ENCODE data around the gene SRCAP.
A peak's percentile ranks its signal among the peaks of the same experiment; 100 is the strongest.

Gene SRCAP

DNA sequence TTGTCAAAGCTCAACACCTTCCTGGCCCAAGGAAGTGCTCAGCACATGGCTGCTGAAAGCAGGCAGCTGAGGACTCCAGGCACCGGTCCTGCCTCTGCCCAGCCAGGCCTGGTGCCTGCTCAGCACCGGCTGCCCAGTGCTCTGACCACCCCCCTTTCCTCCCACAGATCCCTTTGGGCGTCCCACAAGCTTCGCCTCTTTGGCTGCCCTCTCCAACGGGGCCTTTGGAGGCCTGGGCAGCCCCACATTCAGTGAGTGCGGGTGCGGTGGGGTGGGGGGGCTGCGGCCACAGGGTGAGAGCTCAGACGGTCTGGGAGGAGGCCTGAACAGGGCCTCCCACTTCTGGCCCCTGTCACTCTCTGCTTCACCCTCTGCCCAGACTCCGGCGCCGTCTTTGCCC lies 30.6 kb upstream of the SRCAP start:
- CTCF ChIA-PET, result interaction anchor here (1.1 kb wide), 1 partner anchor 25 kb away, joined by 3 read pairs; no protein-coding TSS in a partner anchor

DNA sequence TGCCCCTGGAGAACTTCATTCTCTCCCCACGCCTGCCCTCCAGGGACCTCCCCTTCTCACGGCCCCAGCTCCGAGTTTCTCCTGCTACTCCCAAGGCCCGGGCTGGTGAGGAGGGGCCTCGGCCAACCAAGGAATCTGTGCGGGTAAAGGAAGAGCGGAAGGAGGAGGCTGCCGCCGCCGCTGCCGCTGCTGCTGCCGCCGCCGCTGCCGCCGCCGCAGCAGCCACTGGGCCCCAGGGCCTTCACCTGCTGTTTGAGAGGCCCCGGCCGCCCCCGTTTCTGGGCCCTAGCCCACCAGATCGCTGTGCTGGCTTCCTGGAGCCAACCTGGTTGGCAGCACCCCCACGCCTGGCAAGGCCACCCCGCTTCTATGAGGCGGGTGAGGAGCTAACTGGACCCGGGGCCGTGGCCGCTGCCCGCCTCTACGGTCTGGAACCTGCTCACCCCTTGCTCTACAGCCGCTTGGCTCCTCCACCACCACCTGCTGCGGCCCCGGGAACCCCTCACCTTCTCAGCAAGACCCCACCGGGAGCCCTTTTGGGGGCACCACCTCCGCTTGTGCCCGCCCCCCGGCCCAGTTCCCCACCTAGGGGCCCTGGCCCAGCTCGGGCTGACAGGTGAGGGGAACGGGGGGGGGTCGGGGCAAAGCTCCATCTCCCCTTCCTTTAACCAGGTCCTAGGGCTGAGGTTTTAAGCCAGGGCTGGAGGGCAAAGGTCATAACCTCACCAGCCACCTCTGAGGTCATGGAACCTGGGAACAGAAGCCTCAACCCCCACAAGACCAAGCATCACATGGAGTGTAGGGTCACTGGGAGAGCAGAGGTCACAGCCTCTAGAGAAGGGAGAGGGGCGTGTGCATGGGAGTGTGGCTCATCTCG lies 29.7 kb upstream of the SRCAP start:
- H3K4me3 ChIP-seq (ENCODE audit: low read depth, low read length), result no peak overlapping the region
- no peaks in the 10 kb centered on the region for H3K9me3 ChIP-seq (ENCODE audit: control insufficient read depth, insufficient read depth, low read depth, low read length)
- no peak overlapping the region for H3K27ac ChIP-seq (ENCODE audit: extremely low read depth, low read depth, low read length)
- CTCF ChIA-PET, result interaction anchor here (0.6 kb wide), 2 partner anchors 24 to 544 kb away, joined by 3 read pairs; no protein-coding TSS in a partner anchor
- H3K36me3 ChIP-seq (ENCODE audit: control insufficient read depth in 2 of 2, insufficient read depth in 1 of 2, low read length in 2 of 2), result peaks cover 12 to 66% of the 10 kb centered on the region in 2 experiments; a peak in 2 of 3 replicates
- POLR2A ChIA-PET, result interaction anchor here (1.3 kb wide), 1 partner anchor 28 kb away, joined by 3 read pairs; no protein-coding TSS in a partner anchor
- no peaks in the 10 kb centered on the region for H3K4me1 ChIP-seq (ENCODE audit: control insufficient read depth, insufficient read depth, low read length)
- no peak for TF ChIP-seq BCL11A (tag by site-specific recombination; IDR thresholded peaks at IDR 0.05; ENCODE audit: low read depth)
- peak; percentile 46; the same call in 1 of the 2 replicates for TF ChIP-seq GLIS2 (tag by site-specific recombination; IDR thresholded peaks at IDR 0.05)

More for the DNA sequence above, 30.6 kb upstream of the SRCAP start:
- Histone ChIP-seq H3K27ac (ENCODE audit: extremely low read depth, low read depth, low read length) (peak overlapping the region; percentile 5; the same call in 1 of the 2 replicates), H3K4me1 (ENCODE audit: control insufficient read depth, insufficient read depth, low read length) (no peaks in the 10 kb centered on the region), H3K36me3 (ENCODE audit: control insufficient read depth in 2 of 2, insufficient read depth in 1 of 2, low read length in 2 of 2) (peaks cover 16 to 73% of the 10 kb centered on the region in 2 experiments; a peak in 2 of 3 replicates), H3K9me3 (ENCODE audit: control insufficient read depth, insufficient read depth, low read depth, low read length) (no peaks in the 10 kb centered on the region), H3K4me3 (ENCODE audit: low read depth, low read length) (no peak overlapping the region)
- TF ChIP-seq, protein P1, sequence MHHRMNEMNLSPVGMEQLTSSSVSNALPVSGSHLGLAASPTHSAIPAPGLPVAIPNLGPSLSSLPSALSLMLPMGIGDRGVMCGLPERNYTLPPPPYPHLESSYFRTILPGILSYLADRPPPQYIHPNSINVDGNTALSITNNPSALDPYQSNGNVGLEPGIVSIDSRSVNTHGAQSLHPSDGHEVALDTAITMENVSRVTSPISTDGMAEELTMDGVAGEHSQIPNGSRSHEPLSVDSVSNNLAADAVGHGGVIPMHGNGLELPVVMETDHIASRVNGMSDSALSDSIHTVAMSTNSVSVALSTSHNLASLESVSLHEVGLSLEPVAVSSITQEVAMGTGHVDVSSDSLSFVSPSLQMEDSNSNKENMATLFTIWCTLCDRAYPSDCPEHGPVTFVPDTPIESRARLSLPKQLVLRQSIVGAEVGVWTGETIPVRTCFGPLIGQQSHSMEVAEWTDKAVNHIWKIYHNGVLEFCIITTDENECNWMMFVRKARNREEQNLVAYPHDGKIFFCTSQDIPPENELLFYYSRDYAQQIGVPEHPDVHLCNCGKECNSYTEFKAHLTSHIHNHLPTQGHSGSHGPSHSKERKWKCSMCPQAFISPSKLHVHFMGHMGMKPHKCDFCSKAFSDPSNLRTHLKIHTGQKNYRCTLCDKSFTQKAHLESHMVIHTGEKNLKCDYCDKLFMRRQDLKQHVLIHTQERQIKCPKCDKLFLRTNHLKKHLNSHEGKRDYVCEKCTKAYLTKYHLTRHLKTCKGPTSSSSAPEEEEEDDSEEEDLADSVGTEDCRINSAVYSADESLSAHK (tag by site-specific recombination; IDR thresholded peaks at IDR 0.05), result no peak
- TF ChIP-seq ZNF626 (tag by site-specific recombination; IDR thresholded peaks at IDR 0.05), result no peak
- TF ChIP-seq ZNF48 (tag by site-specific recombination; IDR thresholded peaks at IDR 0.05), result no peak
- TF ChIP-seq ZFP37 (tag by site-specific recombination; IDR thresholded peaks at IDR 0.05), result no peak
- no peak for TF ChIP-seq ZNF23 (tag by site-specific recombination; IDR thresholded peaks at IDR 0.05; ENCODE audit: borderline replicate concordance)
- no peak for TF ChIP-seq ZSCAN30 (tag by site-specific recombination; IDR thresholded peaks at IDR 0.05)
- no peak for TF ChIP-seq ZNF335 (tag by site-specific recombination; conservative IDR thresholded peaks at IDR 0.05)
- TF ChIP-seq ZNF621 (tag by site-specific recombination; IDR thresholded peaks at IDR 0.05), result no peak
- TF ChIP-seq, protein P2, sequence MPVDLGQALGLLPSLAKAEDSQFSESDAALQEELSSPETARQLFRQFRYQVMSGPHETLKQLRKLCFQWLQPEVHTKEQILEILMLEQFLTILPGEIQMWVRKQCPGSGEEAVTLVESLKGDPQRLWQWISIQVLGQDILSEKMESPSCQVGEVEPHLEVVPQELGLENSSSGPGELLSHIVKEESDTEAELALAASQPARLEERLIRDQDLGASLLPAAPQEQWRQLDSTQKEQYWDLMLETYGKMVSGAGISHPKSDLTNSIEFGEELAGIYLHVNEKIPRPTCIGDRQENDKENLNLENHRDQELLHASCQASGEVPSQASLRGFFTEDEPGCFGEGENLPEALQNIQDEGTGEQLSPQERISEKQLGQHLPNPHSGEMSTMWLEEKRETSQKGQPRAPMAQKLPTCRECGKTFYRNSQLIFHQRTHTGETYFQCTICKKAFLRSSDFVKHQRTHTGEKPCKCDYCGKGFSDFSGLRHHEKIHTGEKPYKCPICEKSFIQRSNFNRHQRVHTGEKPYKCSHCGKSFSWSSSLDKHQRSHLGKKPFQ (tag by site-specific recombination; IDR thresholded peaks at IDR 0.05), result no peak
- TF ChIP-seq, protein P3, sequence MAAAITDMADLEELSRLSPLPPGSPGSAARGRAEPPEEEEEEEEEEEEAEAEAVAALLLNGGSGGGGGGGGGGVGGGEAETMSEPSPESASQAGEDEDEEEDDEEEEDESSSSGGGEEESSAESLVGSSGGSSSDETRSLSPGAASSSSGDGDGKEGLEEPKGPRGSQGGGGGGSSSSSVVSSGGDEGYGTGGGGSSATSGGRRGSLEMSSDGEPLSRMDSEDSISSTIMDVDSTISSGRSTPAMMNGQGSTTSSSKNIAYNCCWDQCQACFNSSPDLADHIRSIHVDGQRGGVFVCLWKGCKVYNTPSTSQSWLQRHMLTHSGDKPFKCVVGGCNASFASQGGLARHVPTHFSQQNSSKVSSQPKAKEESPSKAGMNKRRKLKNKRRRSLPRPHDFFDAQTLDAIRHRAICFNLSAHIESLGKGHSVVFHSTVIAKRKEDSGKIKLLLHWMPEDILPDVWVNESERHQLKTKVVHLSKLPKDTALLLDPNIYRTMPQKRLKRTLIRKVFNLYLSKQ (tag by site-specific recombination; IDR thresholded peaks at IDR 0.05; ENCODE audit: borderline replicate concordance), result no peak
- no peak for TF ChIP-seq ZNF433 (tag by site-specific recombination; IDR thresholded peaks at IDR 0.05; ENCODE audit: low read depth)
- TF ChIP-seq, protein P4, sequence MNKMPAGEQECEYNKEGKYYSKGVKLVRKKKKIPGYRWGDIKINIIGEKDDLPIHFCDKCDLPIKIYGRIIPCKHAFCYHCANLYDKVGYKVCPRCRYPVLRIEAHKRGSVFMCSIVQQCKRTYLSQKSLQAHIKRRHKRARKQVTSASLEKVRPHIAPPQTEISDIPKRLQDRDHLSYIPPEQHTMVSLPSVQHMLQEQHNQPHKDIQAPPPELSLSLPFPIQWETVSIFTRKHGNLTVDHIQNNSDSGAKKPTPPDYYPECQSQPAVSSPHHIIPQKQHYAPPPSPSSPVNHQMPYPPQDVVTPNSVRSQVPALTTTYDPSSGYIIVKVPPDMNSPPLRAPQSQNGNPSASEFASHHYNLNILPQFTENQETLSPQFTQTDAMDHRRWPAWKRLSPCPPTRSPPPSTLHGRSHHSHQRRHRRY (tag by site-specific recombination; IDR thresholded peaks at IDR 0.05), result no peak
- no peak for TF ChIP-seq ZXDB (tag by site-specific recombination; IDR thresholded peaks at IDR 0.05)
- TF ChIP-seq ZNF558 (tag by site-specific recombination; IDR thresholded peaks at IDR 0.05), result no peak
- POLR2A ChIA-PET, result interaction anchor here (0.6 to 1.7 kb wide), 3 partner anchors 10 to 57 kb away, joined by 3 to 7 read pairs (median 3); partner anchors contain the start of gene FBRS

Data from HEK293 (cell line).